SIG-M5 (cell line): Measurements from ENCODE around the gene LRMDA.

ENCODE experiments used
- DNase-seq: peaks from one replicate; lab custom pipeline; 2025; lab: John Stamatoyannopoulos, UW

The LRMDA gene

GRCh38 chr10:75672111-75672671 lies 240.8 kb downstream of the LRMDA start:
- DNase-seq: no peak

- no peak for DNase-seq
These were observed 241.4 kb downstream of the LRMDA start for GRCh38 chr10:75672842-75673241.

- DNase-seq: no peak
These were observed 246.1 kb downstream of the LRMDA start for GRCh38 chr10:75677541-75677940.

GRCh38 chr10:75678527-75678926 lies 247.1 kb downstream of the LRMDA start:
- no peak for DNase-seq

- no peak for DNase-seq
These were observed 248.1 kb downstream of the LRMDA start for GRCh38 chr10:75679536-75679935.

- no peak for DNase-seq
These were observed 249.9 kb downstream of the LRMDA start for GRCh38 chr10:75681334-75681733.

GRCh38 chr10:75682649-75683557 lies 251.5 kb downstream of the LRMDA start:
- DNase-seq: no peak

GRCh38 chr10:75685187-75685586 lies 253.8 kb downstream of the LRMDA start:
- no peak for DNase-seq

GRCh38 chr10:75688506-75689300 lies 257.3 kb downstream of the LRMDA start:
- DNase-seq: no peak

GRCh38 chr10:75693489-75693888 lies 262.1 kb downstream of the LRMDA start:
- no peak for DNase-seq

GRCh38 chr10:75694269-75694668 lies 262.8 kb downstream of the LRMDA start:
- DNase-seq: no peak

GRCh38 chr10:75694790-75695189 lies 263.4 kb downstream of the LRMDA start:
- DNase-seq: no peak

GRCh38 chr10:75695994-75696393 lies 264.6 kb downstream of the LRMDA start:
- no peak for DNase-seq

GRCh38 chr10:75696536-75696935 lies 265.1 kb downstream of the LRMDA start:
- DNase-seq: peak; percentile 10

GRCh38 chr10:75703191-75703854 lies 271.9 kb downstream of the LRMDA start:
- DNase-seq: no peak

- no peak for DNase-seq
These were observed 274.0 kb downstream of the LRMDA start for GRCh38 chr10:75705426-75705825.

- no peak for DNase-seq
These were observed 275.8 kb downstream of the LRMDA start for GRCh38 chr10:75707080-75707840.

GRCh38 chr10:75708060-75708459 lies 276.6 kb downstream of the LRMDA start:
- no peak for DNase-seq

- DNase-seq: no peak
These were observed 277.8 kb downstream of the LRMDA start for GRCh38 chr10:75709245-75709644.

GRCh38 chr10:75709811-75710210 lies 278.4 kb downstream of the LRMDA start:
- no peak for DNase-seq

GRCh38 chr10:75712242-75712880 lies 280.9 kb downstream of the LRMDA start:
- no peak for DNase-seq
